HG02885 (cell line): ENCODE measurements around the gene MPG.

Source experiments
- ATAC-seq: cut with Tn5 transposase; IDR thresholded peaks from one replicate; pipeline ENCODE4 v1.9.1; 2021; ENCODE audit warnings: mild to moderate bottlenecking; ENCODE audit not compliant: unreplicated experiment, poor library complexity

The MPG gene

DNA sequence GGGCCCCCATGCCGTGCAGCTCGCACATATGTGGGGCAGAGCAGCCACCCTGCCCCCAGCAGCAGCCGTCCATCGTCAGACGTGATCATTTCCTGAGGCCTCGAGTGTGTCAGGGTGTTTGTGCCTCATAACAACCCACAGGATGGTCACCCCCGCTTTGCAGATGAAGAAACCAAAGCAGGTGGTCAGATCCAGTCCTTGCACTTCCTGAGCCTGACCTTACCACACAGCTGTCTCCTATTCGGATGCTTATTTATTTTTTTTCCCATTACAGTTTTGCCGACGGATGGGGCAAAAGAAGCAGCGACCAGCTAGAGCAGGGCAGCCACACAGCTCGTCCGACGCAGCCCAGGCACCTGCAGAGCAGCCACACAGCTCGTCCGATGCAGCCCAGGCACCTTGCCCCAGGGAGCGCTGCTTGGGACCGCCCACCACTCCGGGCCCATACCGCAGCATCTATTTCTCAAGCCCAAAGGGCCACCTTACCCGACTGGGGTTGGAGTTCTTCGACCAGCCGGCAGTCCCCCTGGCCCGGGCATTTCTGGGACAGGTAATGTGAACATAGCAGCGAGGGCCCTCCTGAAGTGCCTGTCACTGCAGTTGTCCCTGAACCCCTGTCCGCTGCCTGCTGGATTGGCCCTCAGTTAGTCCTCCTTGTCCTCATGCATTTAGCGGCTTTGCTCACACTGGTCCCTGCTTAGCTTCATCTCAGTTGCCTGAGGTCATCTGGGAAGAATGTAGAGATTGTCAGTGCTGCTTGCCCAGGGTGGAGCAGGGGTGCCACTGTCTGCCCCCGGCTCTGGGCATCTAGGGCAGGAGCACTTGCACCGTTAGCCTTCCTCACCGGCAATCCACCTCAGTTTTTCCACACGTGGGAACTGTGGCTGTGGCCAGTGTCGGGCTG is 1.4 kb downstream of the MPG start:
- ATAC-seq: no peak

- no peak for ATAC-seq
Measured at GRCh38 chr16:83060-83603, 5.1 kb downstream of the MPG start.

GRCh38 chr16:83781-84615 is 6.0 kb downstream of the MPG start:
- peak; percentile 7 for ATAC-seq

DNA sequence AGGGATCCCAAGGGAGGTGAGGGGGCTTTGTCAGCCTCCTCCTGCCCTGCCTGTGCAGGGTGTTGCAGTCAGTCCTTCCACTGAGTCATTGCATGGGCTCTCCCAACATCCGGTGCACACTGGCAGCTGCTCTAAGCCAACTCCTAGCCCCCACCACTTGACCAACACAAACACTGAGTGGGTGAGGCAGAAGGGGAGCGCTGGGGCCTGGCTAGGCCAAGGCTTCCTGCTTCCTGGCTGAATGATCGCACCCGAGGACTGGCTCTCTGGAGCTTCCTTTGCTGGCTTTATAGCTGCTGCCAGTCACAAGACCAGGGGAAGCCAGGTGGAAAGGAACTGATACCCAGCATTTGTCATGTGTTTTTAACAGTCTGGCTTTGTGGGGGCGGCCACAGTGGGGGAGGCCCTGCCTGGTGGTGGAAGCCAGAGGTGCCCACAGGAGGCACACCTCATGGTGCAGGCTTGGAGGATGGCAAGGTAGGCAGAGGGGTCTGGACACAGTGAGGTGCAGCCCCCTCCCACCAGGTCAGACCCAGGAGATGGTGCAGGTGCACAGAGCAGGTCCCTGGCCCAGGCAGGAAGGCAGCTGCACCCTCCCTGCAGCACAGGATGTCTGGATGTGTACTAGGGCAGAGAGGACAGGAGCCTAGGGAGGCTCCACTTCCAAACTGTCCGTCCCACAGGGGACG is 6.8 kb downstream of the MPG start:
- ATAC-seq: peak; percentile 46

DNA sequence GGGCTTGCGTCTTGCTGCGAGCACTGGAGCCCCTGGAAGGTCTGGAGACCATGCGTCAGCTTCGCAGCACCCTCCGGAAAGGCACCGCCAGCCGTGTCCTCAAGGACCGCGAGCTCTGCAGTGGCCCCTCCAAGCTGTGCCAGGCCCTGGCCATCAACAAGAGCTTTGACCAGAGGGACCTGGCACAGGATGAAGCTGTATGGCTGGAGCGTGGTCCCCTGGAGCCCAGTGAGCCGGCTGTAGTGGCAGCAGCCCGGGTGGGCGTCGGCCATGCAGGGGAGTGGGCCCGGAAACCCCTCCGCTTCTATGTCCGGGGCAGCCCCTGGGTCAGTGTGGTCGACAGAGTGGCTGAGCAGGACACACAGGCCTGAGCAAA is 7.4 kb downstream of the MPG start:
- ATAC-seq: no peak

- no peak for ATAC-seq
Measured at GRCh38 chr16:85865-86264, 7.8 kb downstream of the MPG start.

DNA sequence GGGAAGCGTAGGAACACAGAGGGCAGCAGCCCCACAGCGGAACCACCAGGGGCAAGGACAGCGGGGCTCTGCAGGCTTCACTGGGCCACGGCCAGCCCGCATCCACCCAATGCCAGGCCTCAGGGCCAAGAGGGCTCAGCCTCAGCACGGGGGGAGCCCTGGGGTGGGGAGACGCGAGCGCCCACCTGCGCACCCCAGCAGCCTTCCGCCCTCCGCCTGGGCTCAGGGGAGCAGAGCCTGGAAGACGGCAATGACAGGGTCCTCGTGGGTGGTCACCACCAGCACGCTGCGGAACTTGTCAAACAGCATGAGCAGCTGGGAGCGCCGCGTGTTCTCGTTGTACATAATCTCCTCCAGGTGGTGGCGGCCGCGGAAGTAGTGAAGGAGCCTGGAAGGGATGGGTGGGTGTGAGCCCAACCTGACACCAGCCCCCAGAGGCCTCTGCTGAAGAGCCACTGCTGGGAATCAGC is 8.5 kb downstream of the MPG start:
- no peak for ATAC-seq

- no peak for ATAC-seq
Measured at GRCh38 chr16:88613-89012, 10.6 kb downstream of the MPG start.

GRCh38 chr16:89391-90302 is 11.6 kb downstream of the MPG start:
- ATAC-seq: no peak

DNA sequence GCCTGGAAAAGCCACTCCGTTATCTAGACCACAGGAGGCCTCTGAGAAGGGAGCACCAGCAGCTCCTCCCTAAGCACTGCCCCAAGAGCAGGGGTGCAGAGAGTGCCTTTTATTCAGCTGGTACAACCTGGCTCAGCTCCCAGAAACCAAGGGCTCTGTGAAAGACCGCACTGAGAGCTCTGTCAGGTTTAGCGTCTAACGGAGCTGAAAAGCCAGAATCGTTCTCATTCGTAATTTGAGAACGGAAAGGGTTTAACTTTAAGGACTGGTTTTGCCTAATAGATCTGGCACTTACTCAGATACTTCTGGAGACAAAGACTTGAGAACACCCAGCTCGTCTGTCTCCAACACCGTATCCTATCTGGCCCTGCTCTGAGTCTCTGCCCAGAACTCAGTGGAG is 13.5 kb downstream of the MPG start:
- ATAC-seq: no peak

DNA sequence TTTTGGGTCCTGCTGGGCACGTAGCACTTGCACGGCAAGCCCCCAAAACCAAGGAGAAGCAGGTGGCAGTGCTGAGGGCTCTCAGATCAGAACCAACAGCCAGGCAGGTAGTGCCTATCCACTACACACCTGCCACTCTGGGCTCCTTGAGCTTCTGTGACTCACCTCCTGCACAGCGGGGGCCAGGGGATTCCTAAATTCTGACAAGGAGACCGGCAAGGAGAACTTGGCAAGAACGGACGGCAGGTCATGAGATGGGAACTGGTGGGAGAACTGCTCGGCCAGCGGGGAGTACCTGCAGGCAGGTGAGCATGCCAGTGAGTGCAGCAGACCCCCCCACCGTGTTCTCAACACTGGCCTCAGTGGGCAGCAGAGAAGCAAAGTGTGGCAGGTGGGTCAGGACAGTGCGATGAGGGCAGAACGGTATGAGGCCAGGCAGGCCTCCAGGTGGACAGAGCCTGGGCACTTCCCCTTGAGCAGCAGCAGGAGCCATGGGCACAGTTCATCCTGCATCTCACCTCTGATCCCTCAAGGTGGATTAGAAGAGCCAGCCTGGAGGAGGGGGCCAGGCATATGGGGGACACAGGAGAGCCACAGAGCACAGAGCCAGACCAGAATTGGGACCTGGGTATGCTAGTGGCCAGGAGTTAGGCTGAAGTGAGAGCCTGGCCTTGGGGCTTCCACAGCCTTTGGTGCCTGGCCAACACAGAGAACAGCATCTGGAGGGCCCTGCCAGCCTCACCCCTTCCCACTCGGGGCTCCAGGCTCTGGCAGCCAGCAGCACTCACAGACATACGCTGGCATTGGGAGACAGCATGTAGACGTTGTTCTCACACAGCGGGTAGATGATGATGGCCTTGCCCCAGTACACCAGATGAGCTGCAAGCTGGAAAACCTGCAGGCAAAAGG is 14.7 kb downstream of the MPG start:
- no peak for ATAC-seq

DNA sequence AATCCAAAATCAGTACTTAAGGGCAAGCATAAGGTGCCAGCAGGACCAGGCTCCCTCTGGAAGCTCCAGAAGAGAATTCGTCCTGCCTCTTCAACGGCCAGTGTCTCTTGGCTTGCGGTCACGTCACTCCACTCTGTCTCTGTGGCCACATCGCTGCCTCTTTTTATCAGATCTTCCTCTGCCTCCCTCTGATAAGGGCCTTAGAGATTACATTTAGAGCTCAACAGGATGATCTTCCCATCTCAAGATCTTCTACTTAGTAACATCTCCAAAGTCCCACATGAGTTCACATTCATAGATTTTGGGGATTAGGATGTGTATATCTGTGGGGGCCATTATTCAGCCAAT is 16.9 kb downstream of the MPG start:
- no peak for ATAC-seq

DNA sequence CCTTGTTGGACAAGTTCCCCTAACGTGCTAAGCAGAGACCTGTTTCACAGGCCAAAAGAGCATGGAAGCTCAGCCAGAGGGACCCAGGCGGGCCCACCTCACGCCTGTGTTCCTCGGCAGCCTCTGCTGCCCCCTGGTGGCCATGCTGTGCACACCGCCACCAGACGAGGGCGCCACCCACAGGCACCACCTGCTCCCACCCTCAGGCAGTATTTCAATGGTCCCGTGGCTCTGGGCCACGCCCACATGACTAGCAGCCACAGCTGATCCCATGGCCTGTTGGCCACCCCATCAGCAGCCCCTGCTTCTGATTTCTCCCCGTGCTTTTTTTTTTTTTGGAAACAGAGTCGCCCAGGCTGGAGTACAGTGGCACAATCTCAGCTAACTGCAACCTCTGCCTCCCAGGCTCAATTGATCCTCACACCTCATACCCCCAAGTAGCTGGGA is 18.9 kb downstream of the MPG start:
- ATAC-seq: peak; percentile 78

GRCh38 chr16:97822-98221 is 19.8 kb downstream of the MPG start:
- ATAC-seq: no peak

GRCh38 chr16:100989-101388 is 23.0 kb downstream of the MPG start:
- no peak for ATAC-seq

DNA sequence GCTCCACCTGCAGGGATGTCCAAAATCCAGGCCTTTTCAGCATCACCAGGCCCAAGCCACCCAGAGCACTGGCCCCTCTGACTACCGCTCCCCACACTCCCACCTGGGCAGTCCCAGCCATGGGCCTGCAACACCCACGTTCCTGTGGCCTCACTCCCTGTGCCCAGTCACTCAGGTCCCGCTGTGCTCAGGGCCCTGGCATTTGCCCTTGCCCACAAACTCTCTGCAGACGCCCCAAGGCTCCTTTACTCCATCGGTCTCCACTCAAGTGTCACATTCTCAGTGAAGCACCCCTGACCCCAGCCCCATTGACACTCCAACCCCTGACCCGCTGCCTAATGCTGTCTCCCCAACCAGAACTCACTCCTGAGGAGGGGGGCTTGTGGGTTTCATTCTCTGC is 23.6 kb downstream of the MPG start:
- no peak for ATAC-seq

- no peak for ATAC-seq
Measured at GRCh38 chr16:102060-102855, 24.2 kb downstream of the MPG start.

DNA sequence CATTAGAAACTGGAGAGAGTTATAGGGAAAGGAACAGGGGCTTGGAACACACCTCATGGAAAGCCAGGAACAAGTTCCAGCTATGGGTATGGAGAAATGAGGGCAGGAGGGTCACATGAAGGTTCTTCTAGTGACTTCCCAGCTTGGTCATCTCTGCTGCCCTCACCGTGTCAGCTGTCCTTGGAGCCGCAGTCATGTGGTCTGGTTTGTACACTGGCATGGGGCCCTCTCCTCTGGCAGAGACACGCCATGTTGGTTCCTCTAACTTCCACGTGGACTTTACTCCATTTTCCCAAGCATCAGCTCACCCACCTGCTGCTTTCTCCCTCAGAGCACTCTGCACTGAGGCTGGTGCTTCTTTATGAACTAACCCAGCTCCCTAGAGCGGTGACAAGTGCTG is 26.3 kb downstream of the MPG start:
- no peak for ATAC-seq
